OCI-LY7 (cell line): ENCODE data around the gene SLC25A2. TPM values are rescaled to one million over a fixed set of nuclear protein-coding genes. Genes with fewer than 3 reads are reported as not detected.

Source experiments
- total RNA-seq, 2 experiments: library from RNA; depleted of rRNA in 1 of 2; stranded (reverse); fragments of >200 nt in 1 of 2; shearing (Covaris generic) in 1 of 2; gene quantifications; 2 replicates each; pipeline ENCODE4 v1.2.3, GENCODE V29; 2014 to 2022

Gene SLC25A2
- total RNA-seq, 2 experiments from 2014 or later, result 0.16 to 1.6 TPM

Other genes with a start within 250 kb of the SLC25A2 start
Only the 30 nearest of the 38 such genes appear.
- not detected in 2 replicates for gene PCDHB7, start 131.4 kb downstream of the SLC25A2 start, total RNA-seq (2014; rRNA removed; shearing (Covaris generic))
- gene PCDHB7, start 131.4 kb downstream of the SLC25A2 start, total RNA-seq (2022), result not detected in 2 replicates
- gene PCDHB8, start 126.3 kb downstream of the SLC25A2 start, total RNA-seq (2014; rRNA removed; shearing (Covaris generic)), result 0.08 TPM in 1 of 2 replicates, not detected in the other
- not detected in 2 replicates for gene PCDHB8, start 126.3 kb downstream of the SLC25A2 start, total RNA-seq (2022)
- not detected in 2 replicates for gene PCDHB16, start 121.7 kb downstream of the SLC25A2 start, total RNA-seq (2014; rRNA removed; shearing (Covaris generic))
- not detected in 2 replicates for gene PCDHB16, start 121.7 kb downstream of the SLC25A2 start, total RNA-seq (2022)
- gene PCDHB9, start 116.9 kb downstream of the SLC25A2 start, total RNA-seq (2014; rRNA removed; shearing (Covaris generic)), result 0.06 TPM in 1 of 2 replicates, not detected in the other
- 0.33 TPM in 1 of 2 replicates, not detected in the other for gene PCDHB9, start 116.9 kb downstream of the SLC25A2 start, total RNA-seq (2022)
- gene PCDHB10, start 111.7 kb downstream of the SLC25A2 start, total RNA-seq (2014; rRNA removed; shearing (Covaris generic)), result 0.08 TPM in 1 of 2 replicates, not detected in the other
- not detected in 2 replicates for gene PCDHB10, start 111.7 kb downstream of the SLC25A2 start, total RNA-seq (2022)
- not detected in 2 replicates for gene PCDHB11, start 104.4 kb downstream of the SLC25A2 start, total RNA-seq (2014; rRNA removed; shearing (Covaris generic))
- not detected in 2 replicates for gene PCDHB11, start 104.4 kb downstream of the SLC25A2 start, total RNA-seq (2022)
- not detected in 2 replicates for gene PCDHB12, start 95.3 kb downstream of the SLC25A2 start, total RNA-seq (2014; rRNA removed; shearing (Covaris generic))
- gene PCDHB12, start 95.3 kb downstream of the SLC25A2 start, total RNA-seq (2022), result not detected in 2 replicates
- gene PCDHB13, start 90.1 kb downstream of the SLC25A2 start, total RNA-seq (2014; rRNA removed; shearing (Covaris generic)), result 0.22 TPM in 1 of 2 replicates, not detected in the other
- not detected in 2 replicates for gene PCDHB13, start 90.1 kb downstream of the SLC25A2 start, total RNA-seq (2022)
- gene PCDHB14, start 80.7 kb downstream of the SLC25A2 start, total RNA-seq (2014; rRNA removed; shearing (Covaris generic)), result 0.22 TPM in 1 of 2 replicates, not detected in the other
- not detected in 2 replicates for gene PCDHB14, start 80.7 kb downstream of the SLC25A2 start, total RNA-seq (2022)
- not detected in 2 replicates for gene PCDHB15, start 58.7 kb downstream of the SLC25A2 start, total RNA-seq (2014; rRNA removed; shearing (Covaris generic))
- not detected in 2 replicates for gene PCDHB15, start 58.7 kb downstream of the SLC25A2 start, total RNA-seq (2022)
- 115 and 126 TPM in 2 replicates for gene TAF7, start 16.7 kb upstream of the SLC25A2 start, total RNA-seq (2014; rRNA removed; shearing (Covaris generic))
- 103 and 113 TPM in 2 replicates for gene TAF7, start 16.7 kb upstream of the SLC25A2 start, total RNA-seq (2022)
- 1.3 and 1.8 TPM in 2 replicates for gene PCDHGA1, start 26.5 kb upstream of the SLC25A2 start, total RNA-seq (2014; rRNA removed; shearing (Covaris generic))
- 1.7 and 1.9 TPM in 2 replicates for gene PCDHGA1, start 26.5 kb upstream of the SLC25A2 start, total RNA-seq (2022)
- gene PCDHGA2, start 34.7 kb upstream of the SLC25A2 start, total RNA-seq (2014; rRNA removed; shearing (Covaris generic)), result 0.19 and 0.51 TPM in 2 replicates
- 0.74 and 1.1 TPM in 2 replicates for gene PCDHGA2, start 34.7 kb upstream of the SLC25A2 start, total RNA-seq (2022)
- 0.21 and 0.25 TPM in 2 replicates for gene PCDHGA3, start 39.8 kb upstream of the SLC25A2 start, total RNA-seq (2014; rRNA removed; shearing (Covaris generic))
- 0.36 and 0.65 TPM in 2 replicates for gene PCDHGA3, start 39.8 kb upstream of the SLC25A2 start, total RNA-seq (2022)
- 2.8 and 4.1 TPM in 2 replicates for gene PCDHGB1, start 46.0 kb upstream of the SLC25A2 start, total RNA-seq (2014; rRNA removed; shearing (Covaris generic))
- gene PCDHGB1, start 46.0 kb upstream of the SLC25A2 start, total RNA-seq (2022), result 2.8 and 3.0 TPM in 2 replicates
- gene PCDHGA4, start 51.0 kb upstream of the SLC25A2 start, total RNA-seq (2014; rRNA removed; shearing (Covaris generic)), result 1.9 and 3.5 TPM in 2 replicates
- gene PCDHGA4, start 51.0 kb upstream of the SLC25A2 start, total RNA-seq (2022), result 1.8 and 1.9 TPM in 2 replicates
- gene PCDHGB2, start 55.9 kb upstream of the SLC25A2 start, total RNA-seq (2014; rRNA removed; shearing (Covaris generic)), result 8.3 and 9.3 TPM in 2 replicates
- 9.2 and 10.9 TPM in 2 replicates for gene PCDHGB2, start 55.9 kb upstream of the SLC25A2 start, total RNA-seq (2022)
- 5.2 and 6.1 TPM in 2 replicates for gene PCDHGA5, start 60.1 kb upstream of the SLC25A2 start, total RNA-seq (2014; rRNA removed; shearing (Covaris generic))
- 4.6 and 4.9 TPM in 2 replicates for gene PCDHGA5, start 60.1 kb upstream of the SLC25A2 start, total RNA-seq (2022)
- gene PCDHGB3, start 66.2 kb upstream of the SLC25A2 start, total RNA-seq (2014; rRNA removed; shearing (Covaris generic)), result 3.5 and 5.8 TPM in 2 replicates
- 6.1 and 6.3 TPM in 2 replicates for gene PCDHGB3, start 66.2 kb upstream of the SLC25A2 start, total RNA-seq (2022)
- 6.3 and 7.2 TPM in 2 replicates for gene PCDHGA6, start 69.8 kb upstream of the SLC25A2 start, total RNA-seq (2014; rRNA removed; shearing (Covaris generic))
- gene PCDHGA6, start 69.8 kb upstream of the SLC25A2 start, total RNA-seq (2022), result 5.5 and 6.2 TPM in 2 replicates
- 4.7 and 6.4 TPM in 2 replicates for gene PCDHGA7, start 78.7 kb upstream of the SLC25A2 start, total RNA-seq (2014; rRNA removed; shearing (Covaris generic))
- 5.6 TPM in 2 replicates for gene PCDHGA7, start 78.7 kb upstream of the SLC25A2 start, total RNA-seq (2022)
- gene PCDHGB4, start 83.6 kb upstream of the SLC25A2 start, total RNA-seq (2014; rRNA removed; shearing (Covaris generic)), result 8.7 and 9.3 TPM in 2 replicates
- 6.5 and 6.9 TPM in 2 replicates for gene PCDHGB4, start 83.6 kb upstream of the SLC25A2 start, total RNA-seq (2022)
- gene PCDHGA8, start 88.6 kb upstream of the SLC25A2 start, total RNA-seq (2014; rRNA removed; shearing (Covaris generic)), result 5.0 and 5.3 TPM in 2 replicates
- 3.8 and 4.7 TPM in 2 replicates for gene PCDHGA8, start 88.6 kb upstream of the SLC25A2 start, total RNA-seq (2022)
- 3.8 and 5.1 TPM in 2 replicates for gene PCDHGB5, start 93.9 kb upstream of the SLC25A2 start, total RNA-seq (2014; rRNA removed; shearing (Covaris generic))
- 7.1 and 8.6 TPM in 2 replicates for gene PCDHGB5, start 93.9 kb upstream of the SLC25A2 start, total RNA-seq (2022)
- gene PCDHGA9, start 98.7 kb upstream of the SLC25A2 start, total RNA-seq (2014; rRNA removed; shearing (Covaris generic)), result 3.7 and 5.9 TPM in 2 replicates
- gene PCDHGA9, start 98.7 kb upstream of the SLC25A2 start, total RNA-seq (2022), result 5.2 and 5.7 TPM in 2 replicates
- gene PCDHGB6, start 104.0 kb upstream of the SLC25A2 start, total RNA-seq (2014; rRNA removed; shearing (Covaris generic)), result 3.2 and 4.7 TPM in 2 replicates
- 4.1 and 4.5 TPM in 2 replicates for gene PCDHGB6, start 104.0 kb upstream of the SLC25A2 start, total RNA-seq (2022)
- 2.7 and 4.9 TPM in 2 replicates for gene PCDHGA10, start 108.9 kb upstream of the SLC25A2 start, total RNA-seq (2014; rRNA removed; shearing (Covaris generic))
- 3.4 and 3.9 TPM in 2 replicates for gene PCDHGA10, start 108.9 kb upstream of the SLC25A2 start, total RNA-seq (2022)
- gene PCDHGB7, start 113.6 kb upstream of the SLC25A2 start, total RNA-seq (2014; rRNA removed; shearing (Covaris generic)), result 3.3 and 3.9 TPM in 2 replicates
- gene PCDHGB7, start 113.6 kb upstream of the SLC25A2 start, total RNA-seq (2022), result 4.5 and 5.4 TPM in 2 replicates
- 4.8 and 6.8 TPM in 2 replicates for gene PCDHGA11, start 117.0 kb upstream of the SLC25A2 start, total RNA-seq (2014; rRNA removed; shearing (Covaris generic))
- gene PCDHGA11, start 117.0 kb upstream of the SLC25A2 start, total RNA-seq (2022), result 3.4 and 4.1 TPM in 2 replicates
- gene PCDHGA12, start 126.5 kb upstream of the SLC25A2 start, total RNA-seq (2014; rRNA removed; shearing (Covaris generic)), result 2.6 and 3.9 TPM in 2 replicates
- gene PCDHGA12, start 126.5 kb upstream of the SLC25A2 start, total RNA-seq (2022), result 3.0 and 3.4 TPM in 2 replicates